GM12891 (cell line): ENCODE results near the gene FAM110C.

Experiments used
- POLR2A ChIP-seq: IDR thresholded peaks from 2 replicates; pipeline ENCODE4 v1.6.1; 2011; ENCODE audit warnings: low read depth, low read length, control low read depth
- POLR2AphosphoS5 ChIP-seq: IDR thresholded peaks from 2 replicates; pipeline ENCODE4 v1.6.1; 2011; ENCODE audit warnings: low read depth, low read length, control low read depth
- TAF1 ChIP-seq: IDR thresholded peaks from 2 replicates; pipeline ENCODE4 v1.6.1; 2011; ENCODE audit warnings: low read depth, low read length, control low read depth

DNA sequence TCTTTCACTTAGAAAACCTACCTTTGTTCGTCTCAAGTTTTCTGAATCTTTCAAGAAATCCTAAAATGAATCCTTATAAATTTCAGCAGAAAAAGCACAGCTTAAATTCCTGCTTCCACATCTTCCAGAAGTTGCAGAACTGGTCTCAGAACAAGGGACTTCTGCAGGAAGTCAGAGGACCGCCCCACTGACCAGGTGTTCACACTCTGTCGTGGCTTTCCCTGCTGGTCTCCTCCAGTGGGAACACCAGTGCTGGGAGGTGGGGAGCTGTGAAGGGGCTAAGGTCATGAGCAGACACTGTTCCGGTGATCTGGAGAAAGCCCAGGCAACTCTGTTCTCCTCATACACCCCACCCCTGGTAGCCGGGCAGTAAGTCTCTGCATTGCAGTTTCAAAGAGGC lies 3.5 kb downstream of the FAM110C start:
- no peak for TF ChIP-seq POLR2A
- no peak for TF ChIP-seq POLR2AphosphoS5
- no peak for TF ChIP-seq TAF1
